ENCODE results near the gene APBA3.

Gene APBA3

DNA sequence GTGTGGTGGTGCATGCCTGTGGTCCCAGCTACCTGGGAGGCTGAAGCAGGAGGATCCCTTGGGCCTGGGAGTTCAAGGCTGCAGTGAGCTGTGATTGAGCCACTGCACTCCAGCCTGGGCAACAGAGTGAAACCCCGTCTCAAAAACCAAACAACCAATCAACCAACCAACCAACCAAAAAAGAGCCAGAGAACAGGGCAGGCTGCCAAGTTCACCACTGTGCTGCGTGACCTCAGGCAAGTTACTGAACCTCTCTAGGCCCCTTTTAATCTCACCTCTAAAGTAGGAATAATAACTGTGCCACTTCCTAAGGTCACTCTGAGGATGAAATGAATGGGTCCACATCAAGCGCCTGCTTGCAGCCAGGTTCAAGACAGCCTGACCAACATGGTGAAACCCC lies 36.4 kb downstream of the APBA3 start:
- Histone ChIP-seq H2AFZ (ENCODE audit: low read length, unreplicated experiment) (no peak overlapping the region), H3K27ac (ENCODE audit: low read depth, low read length) (no peak overlapping the region)

GRCh38 chr19:3723883-3724282 lies 37.6 kb downstream of the APBA3 start:
- H3K4me3 ChIP-seq (ENCODE audit: low read depth, low read length), result no peak overlapping the region
- peaks cover 33% of the 10 kb centered on the region for H3K27me3 ChIP-seq (ENCODE audit: insufficient read depth, low read length)
- H3K4me1 ChIP-seq (ENCODE audit: control insufficient read depth, insufficient read depth, low read length, unreplicated experiment), result peaks cover 5% of the 10 kb centered on the region
- no peaks in the 10 kb centered on the region for H3K79me2 ChIP-seq (ENCODE audit: control insufficient read depth, insufficient read depth, low read length, unreplicated experiment)
- H3K27ac ChIP-seq (ENCODE audit: low read depth, low read length), result no peak overlapping the region
- no peaks in the 10 kb centered on the region for H3K36me3 ChIP-seq (ENCODE audit: insufficient read depth, low read length)
- H2AFZ ChIP-seq (ENCODE audit: low read length, unreplicated experiment), result no peak overlapping the region

More for the DNA sequence above, 36.4 kb downstream of the APBA3 start:
- Histone ChIP-seq H3K79me2 (ENCODE audit: control insufficient read depth, insufficient read depth, low read length, unreplicated experiment) (no peaks in the 10 kb centered on the region), H3K4me1 (ENCODE audit: control insufficient read depth, insufficient read depth, low read length, unreplicated experiment) (peaks cover 5% of the 10 kb centered on the region), H3K27me3 (ENCODE audit: insufficient read depth, low read length) (peaks cover 29% of the 10 kb centered on the region), H3K36me3 (ENCODE audit: insufficient read depth, low read length) (no peaks in the 10 kb centered on the region), H3K4me3 (ENCODE audit: low read depth, low read length) (no peak overlapping the region)

DNA sequence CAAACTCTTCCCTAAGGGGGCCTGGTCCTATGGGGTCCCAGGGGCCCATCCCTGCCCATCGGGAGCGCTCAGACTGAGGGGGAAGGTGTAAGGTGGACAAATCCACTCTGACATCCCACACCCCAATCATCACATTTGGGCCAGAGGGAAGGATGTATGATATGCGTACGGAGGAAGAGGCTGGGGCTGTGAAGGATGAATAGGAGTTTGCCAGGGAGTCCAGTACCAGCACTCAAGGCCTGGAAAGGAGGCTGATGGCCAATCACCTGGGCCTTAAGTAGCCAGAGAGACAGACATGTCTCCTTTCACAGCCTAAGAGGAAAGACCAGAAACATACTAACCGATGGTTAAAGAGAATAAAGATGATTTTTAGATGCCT lies 38.4 kb downstream of the APBA3 start:
- Histone ChIP-seq H3K27ac (ENCODE audit: low read depth, low read length) (no peak overlapping the region), H3K4me3 (ENCODE audit: low read depth, low read length) (no peak overlapping the region)

GRCh38 chr19:3722443-3723109 lies 38.9 kb downstream of the APBA3 start:
- peaks cover 33% of the 10 kb centered on the region for H3K27me3 ChIP-seq (ENCODE audit: insufficient read depth, low read length)
- no peaks in the 10 kb centered on the region for H3K79me2 ChIP-seq (ENCODE audit: control insufficient read depth, insufficient read depth, low read length, unreplicated experiment)
- H3K4me3 ChIP-seq (ENCODE audit: low read depth, low read length), result no peak overlapping the region
- H3K36me3 ChIP-seq (ENCODE audit: insufficient read depth, low read length), result no peaks in the 10 kb centered on the region
- H2AFZ ChIP-seq (ENCODE audit: low read length, unreplicated experiment), result no peak overlapping the region
- H3K27ac ChIP-seq (ENCODE audit: low read depth, low read length), result no peak overlapping the region
- H3K4me1 ChIP-seq (ENCODE audit: control insufficient read depth, insufficient read depth, low read length, unreplicated experiment), result no peaks in the 10 kb centered on the region

More for the DNA sequence above, 38.4 kb downstream of the APBA3 start:
- H3K36me3 ChIP-seq (ENCODE audit: insufficient read depth, low read length), result no peaks in the 10 kb centered on the region
- H3K27me3 ChIP-seq (ENCODE audit: insufficient read depth, low read length), result peaks cover 33% of the 10 kb centered on the region
- no peaks in the 10 kb centered on the region for H3K79me2 ChIP-seq (ENCODE audit: control insufficient read depth, insufficient read depth, low read length, unreplicated experiment)
- peaks cover 2% of the 10 kb centered on the region for H3K4me1 ChIP-seq (ENCODE audit: control insufficient read depth, insufficient read depth, low read length, unreplicated experiment)
- no peak overlapping the region for H2AFZ ChIP-seq (ENCODE audit: low read length, unreplicated experiment)

- H2AFZ ChIP-seq (ENCODE audit: low read length, unreplicated experiment), result no peak overlapping the region
- no peak overlapping the region for H3K4me3 ChIP-seq (ENCODE audit: low read depth, low read length)
- peaks cover 33% of the 10 kb centered on the region for H3K27me3 ChIP-seq (ENCODE audit: insufficient read depth, low read length)
- no peak overlapping the region for H3K27ac ChIP-seq (ENCODE audit: low read depth, low read length)
- H3K4me1 ChIP-seq (ENCODE audit: control insufficient read depth, insufficient read depth, low read length, unreplicated experiment), result no peaks in the 10 kb centered on the region
- H3K36me3 ChIP-seq (ENCODE audit: insufficient read depth, low read length), result no peaks in the 10 kb centered on the region
- H3K79me2 ChIP-seq (ENCODE audit: control insufficient read depth, insufficient read depth, low read length, unreplicated experiment), result no peaks in the 10 kb centered on the region
These were observed 39.5 kb downstream of the APBA3 start for GRCh38 chr19:3721887-3722442.

- H3K4me1 ChIP-seq (ENCODE audit: control insufficient read depth, insufficient read depth, low read length, unreplicated experiment), result no peaks in the 10 kb centered on the region
- no peaks in the 10 kb centered on the region for H3K36me3 ChIP-seq (ENCODE audit: insufficient read depth, low read length)
- no peak overlapping the region for H3K4me3 ChIP-seq (ENCODE audit: low read depth, low read length)
- no peak overlapping the region for H2AFZ ChIP-seq (ENCODE audit: low read length, unreplicated experiment)
- no peaks in the 10 kb centered on the region for H3K79me2 ChIP-seq (ENCODE audit: control insufficient read depth, insufficient read depth, low read length, unreplicated experiment)
- peaks cover 33% of the 10 kb centered on the region for H3K27me3 ChIP-seq (ENCODE audit: insufficient read depth, low read length)
- H3K27ac ChIP-seq (ENCODE audit: low read depth, low read length), result no peak overlapping the region
These were observed 40.2 kb downstream of the APBA3 start for GRCh38 chr19:3721131-3721886.

DNA sequence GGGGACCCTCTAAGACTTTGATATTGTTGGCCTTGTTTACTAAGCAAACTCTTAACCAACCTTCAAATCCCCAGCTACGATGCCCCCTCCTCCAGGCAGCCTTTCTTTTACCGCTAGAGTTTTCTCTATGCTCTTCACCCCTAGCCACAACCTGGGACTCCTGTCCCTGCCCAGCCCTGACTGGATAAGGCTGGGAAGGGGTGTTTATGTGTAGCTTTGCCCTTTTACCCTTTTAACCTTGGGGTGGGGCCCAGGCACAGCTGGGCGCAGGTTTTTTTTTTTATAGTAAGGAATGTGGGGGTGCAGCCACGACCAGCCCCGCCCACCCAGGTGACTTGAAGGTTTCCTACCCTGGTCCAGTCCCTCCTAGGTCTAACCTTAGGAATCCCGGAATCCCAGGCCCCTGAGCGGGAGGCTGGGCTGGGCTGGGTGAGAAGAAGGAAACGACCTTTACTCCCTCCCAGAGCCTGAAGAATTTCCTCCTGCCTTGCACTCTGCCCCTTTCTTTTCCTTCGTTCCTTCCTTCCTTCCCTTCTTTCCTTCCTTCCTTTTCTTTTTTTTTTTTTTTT lies 41.1 kb downstream of the APBA3 start:
- H3K27me3 ChIP-seq (ENCODE audit: insufficient read depth, low read length), result peaks cover 33% of the 10 kb centered on the region
- no peaks in the 10 kb centered on the region for H3K36me3 ChIP-seq (ENCODE audit: insufficient read depth, low read length)
- H3K27ac ChIP-seq (ENCODE audit: low read depth, low read length), result no peak overlapping the region
- H3K4me3 ChIP-seq (ENCODE audit: low read depth, low read length), result no peak overlapping the region
- H3K4me1 ChIP-seq (ENCODE audit: control insufficient read depth, insufficient read depth, low read length, unreplicated experiment), result no peaks in the 10 kb centered on the region
- no peak overlapping the region for H2AFZ ChIP-seq (ENCODE audit: low read length, unreplicated experiment)
- H3K79me2 ChIP-seq (ENCODE audit: control insufficient read depth, insufficient read depth, low read length, unreplicated experiment), result no peaks in the 10 kb centered on the region

- Histone ChIP-seq H2AFZ (ENCODE audit: low read length, unreplicated experiment) (no peak overlapping the region), H3K36me3 (ENCODE audit: insufficient read depth, low read length) (no peaks in the 10 kb centered on the region), H3K27me3 (ENCODE audit: insufficient read depth, low read length) (peaks cover 33% of the 10 kb centered on the region), H3K27ac (ENCODE audit: low read depth, low read length) (no peak overlapping the region), H3K79me2 (ENCODE audit: control insufficient read depth, insufficient read depth, low read length, unreplicated experiment) (no peaks in the 10 kb centered on the region), H3K4me3 (ENCODE audit: low read depth, low read length) (no peak overlapping the region), H3K4me1 (ENCODE audit: control insufficient read depth, insufficient read depth, low read length, unreplicated experiment) (no peaks in the 10 kb centered on the region)
These were observed 41.6 kb downstream of the APBA3 start for GRCh38 chr19:3719868-3720267.

DNA sequence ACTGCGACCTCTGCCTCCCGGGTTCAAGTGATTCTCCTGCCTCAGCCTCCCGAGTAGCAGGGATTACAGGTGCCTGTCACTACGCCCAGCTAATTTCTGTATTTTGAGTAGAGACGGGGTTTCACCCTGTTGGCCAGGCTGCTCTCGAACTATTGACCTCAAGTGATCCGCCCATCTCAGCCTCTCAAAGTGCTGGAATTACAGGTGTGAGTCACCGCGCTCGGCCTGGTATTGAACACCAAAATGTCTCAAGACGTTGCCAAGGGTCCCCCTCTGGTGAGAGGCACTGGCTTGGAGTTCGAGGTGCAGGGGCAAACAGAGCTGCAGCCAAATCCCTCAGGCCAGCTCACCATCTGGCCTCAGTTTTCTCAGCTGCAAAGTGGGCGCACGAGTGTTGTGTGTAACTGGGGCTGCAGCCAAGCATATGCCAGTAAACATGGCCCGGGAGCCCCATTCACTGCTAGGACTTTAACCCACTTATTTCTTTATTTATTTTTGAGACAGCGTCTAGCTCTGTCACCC lies 45.3 kb downstream of the APBA3 start:
- Histone ChIP-seq H3K4me1 (ENCODE audit: control insufficient read depth, insufficient read depth, low read length, unreplicated experiment) (no peaks in the 10 kb centered on the region), H3K4me3 (ENCODE audit: low read depth, low read length) (no peak overlapping the region), H3K27ac (ENCODE audit: low read depth, low read length) (no peak overlapping the region), H2AFZ (ENCODE audit: low read length, unreplicated experiment) (no peak overlapping the region), H3K27me3 (ENCODE audit: insufficient read depth, low read length) (peaks cover 13% of the 10 kb centered on the region), H3K79me2 (ENCODE audit: control insufficient read depth, insufficient read depth, low read length, unreplicated experiment) (no peaks in the 10 kb centered on the region), H3K36me3 (ENCODE audit: insufficient read depth, low read length) (no peaks in the 10 kb centered on the region)

- H3K79me2 ChIP-seq (ENCODE audit: control insufficient read depth, insufficient read depth, low read length, unreplicated experiment), result no peaks in the 10 kb centered on the region
- H2AFZ ChIP-seq (ENCODE audit: low read length, unreplicated experiment), result no peak overlapping the region
- H3K27ac ChIP-seq (ENCODE audit: low read depth, low read length), result no peak overlapping the region
- peaks cover 13% of the 10 kb centered on the region; the same call in 1 of the 2 replicates for H3K27me3 ChIP-seq (ENCODE audit: insufficient read depth, low read length)
- no peaks in the 10 kb centered on the region for H3K36me3 ChIP-seq (ENCODE audit: insufficient read depth, low read length)
- H3K4me1 ChIP-seq (ENCODE audit: control insufficient read depth, insufficient read depth, low read length, unreplicated experiment), result no peaks in the 10 kb centered on the region
- no peak overlapping the region for H3K4me3 ChIP-seq (ENCODE audit: low read depth, low read length)
These were observed 48.6 kb downstream of the APBA3 start for GRCh38 chr19:3712663-3713611.

Data from ACC112 (cell line).